ENCODE results near the gene EDEM3.
"Not testable (repeated sequence)": the region's sequence is repeated elsewhere in the genome, so short reads cannot be mapped to it uniquely, and the experiment has no call there.

Gene EDEM3

GRCh38 chr1:184685116-184685515 lies 69.5 kb downstream of the EDEM3 start:
- no peak for DNase-seq (ENCODE audit: low spot score)
- TF ChIP-seq CTCF (IDR thresholded peaks at IDR 0.05; ENCODE audit: extremely low read depth, missing control alignments): no peak

DNA sequence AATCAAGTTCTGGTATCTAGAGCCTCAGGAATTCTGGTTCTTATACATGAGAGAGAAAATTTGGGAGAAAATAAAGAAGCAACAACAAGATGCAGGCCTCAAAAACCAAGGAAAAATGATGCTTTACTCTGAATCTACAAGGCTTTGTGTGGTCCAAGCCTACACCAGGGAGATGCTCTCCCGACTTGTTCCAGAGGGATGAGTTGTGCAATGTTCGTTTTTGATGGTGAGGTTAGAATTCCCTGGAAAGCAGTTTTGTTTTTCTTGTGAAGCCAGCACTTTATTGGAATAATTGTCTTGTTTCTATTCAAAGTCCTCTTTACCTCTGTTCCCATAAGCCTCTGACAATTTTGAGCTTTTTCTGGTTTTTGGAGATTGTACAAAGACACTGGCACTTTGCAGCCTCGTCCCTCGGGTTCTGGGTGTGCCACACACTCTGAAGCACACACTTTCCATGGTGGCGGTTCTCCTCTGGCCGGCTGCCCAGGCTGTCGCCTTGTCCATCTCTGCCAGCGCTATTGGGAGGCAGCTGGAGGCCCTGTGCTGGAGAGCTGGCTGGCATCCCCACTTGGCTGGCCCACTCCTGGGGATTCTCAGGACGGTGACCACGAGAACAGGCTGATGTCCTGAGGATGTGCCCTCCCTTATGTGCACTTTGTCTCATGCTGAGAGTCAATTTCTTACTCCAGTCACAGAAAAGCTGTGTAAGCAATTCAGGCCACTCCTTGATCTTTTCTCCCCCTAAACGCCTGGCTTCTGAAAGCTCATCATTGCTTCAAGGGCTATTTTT lies 70.2 kb downstream of the EDEM3 start:
- no peak for TF ChIP-seq CTCF (IDR thresholded peaks at IDR 0.05; ENCODE audit: extremely low read depth, missing control alignments)
- DNase-seq (ENCODE audit: low spot score): no peak

DNA sequence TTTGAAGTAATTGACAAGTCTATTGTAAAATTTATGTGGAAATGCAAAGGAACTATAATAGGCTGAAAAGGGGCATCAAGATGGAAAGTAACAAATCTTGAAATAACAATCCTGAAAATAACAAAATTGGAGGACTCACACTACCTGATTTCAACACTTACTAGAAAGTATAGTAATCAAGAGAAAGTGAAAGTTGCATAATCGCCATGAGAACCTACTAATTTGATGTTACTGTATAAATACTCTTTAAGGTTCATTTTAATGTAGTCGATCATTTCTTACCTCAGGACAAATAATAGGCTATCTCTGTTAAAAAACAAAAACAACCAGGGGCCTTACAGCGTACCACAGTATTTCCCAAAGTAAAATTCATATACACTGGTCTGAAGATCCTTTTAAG lies 71.7 kb downstream of the EDEM3 start:
- TF ChIP-seq CTCF (IDR thresholded peaks at IDR 0.05; ENCODE audit: extremely low read depth, missing control alignments): no peak
- no peak for DNase-seq (ENCODE audit: low spot score)

DNA sequence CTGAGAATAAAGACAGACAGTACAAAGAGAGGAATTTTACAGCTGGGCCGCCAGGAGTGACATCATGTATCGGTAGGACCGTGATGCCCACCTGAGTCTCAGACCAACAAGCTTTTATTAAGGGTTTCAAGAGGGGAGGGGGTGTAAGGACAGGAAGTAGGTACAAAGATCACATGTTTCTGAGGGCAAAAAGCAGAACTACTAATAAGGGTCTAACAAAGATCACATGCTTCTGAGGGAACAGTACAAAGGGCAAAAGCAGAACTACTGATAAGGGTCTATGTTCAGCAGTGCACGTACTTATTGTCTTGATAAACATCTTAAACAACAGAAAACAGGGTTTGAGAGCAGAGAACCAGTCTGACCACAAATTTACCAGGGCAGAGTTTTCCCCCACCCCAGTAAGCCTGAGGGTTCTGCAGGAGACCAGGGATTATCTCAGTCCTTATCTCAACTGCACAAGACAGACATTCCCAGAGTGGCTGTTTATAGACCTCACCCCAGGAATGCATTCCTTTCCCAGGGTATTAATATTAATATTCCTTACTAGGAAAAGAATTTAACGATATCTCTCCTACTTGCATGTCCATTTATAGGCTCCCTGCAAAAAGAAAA lies 73.9 kb downstream of the EDEM3 start:
- DNase-seq (ENCODE audit: low spot score): not testable (repeated sequence)

- not testable (repeated sequence) for DNase-seq (ENCODE audit: low spot score)
Measured at GRCh38 chr1:184679472-184679871, 75.2 kb downstream of the EDEM3 start.

- no peak for DNase-seq (ENCODE audit: low spot score)
- TF ChIP-seq CTCF (IDR thresholded peaks at IDR 0.05; ENCODE audit: extremely low read depth, missing control alignments): no peak
Measured at GRCh38 chr1:184677344-184677743, 77.3 kb downstream of the EDEM3 start.

- no peak for DNase-seq (ENCODE audit: low spot score)
- TF ChIP-seq CTCF (IDR thresholded peaks at IDR 0.05; ENCODE audit: extremely low read depth, missing control alignments): no peak
Measured at GRCh38 chr1:184673305-184673704, 81.4 kb downstream of the EDEM3 start.

- TF ChIP-seq CTCF (IDR thresholded peaks at IDR 0.05; ENCODE audit: extremely low read depth, missing control alignments): no peak
- DNase-seq (ENCODE audit: low spot score): no peak
Measured at GRCh38 chr1:184672013-184672726, 82.5 kb downstream of the EDEM3 start.
